Inferior parietal cortex (tissue), 1 donor: ENCODE measurements around the gene ERC2.

Experiments
- DNase-seq: peaks from one replicate; pipeline ENCODE4 v3.0.0-alpha.2; 2016; ENCODE audit errors: extremely low spot score

Gene ERC2

DNA sequence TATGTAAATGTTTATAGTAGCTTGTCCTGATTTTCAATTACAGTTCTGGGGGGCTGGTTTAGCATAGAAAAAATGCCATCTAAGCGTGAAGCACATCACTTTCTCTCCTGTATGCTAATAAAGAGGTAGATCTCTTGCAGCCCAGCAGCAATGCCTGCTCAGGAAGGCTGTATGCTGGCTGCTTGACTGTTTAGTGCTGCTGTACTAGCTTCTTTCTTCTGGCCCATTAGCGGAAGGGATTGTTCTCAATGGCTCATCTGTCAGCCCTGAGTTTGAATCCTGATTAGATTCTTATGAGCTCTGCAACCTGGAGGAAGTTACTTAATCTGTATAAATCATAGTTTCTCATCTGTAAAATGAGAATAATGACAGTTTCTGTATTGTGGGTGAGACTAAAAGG lies 478.9 kb downstream of the ERC2 start:
- no peak for DNase-seq

DNA sequence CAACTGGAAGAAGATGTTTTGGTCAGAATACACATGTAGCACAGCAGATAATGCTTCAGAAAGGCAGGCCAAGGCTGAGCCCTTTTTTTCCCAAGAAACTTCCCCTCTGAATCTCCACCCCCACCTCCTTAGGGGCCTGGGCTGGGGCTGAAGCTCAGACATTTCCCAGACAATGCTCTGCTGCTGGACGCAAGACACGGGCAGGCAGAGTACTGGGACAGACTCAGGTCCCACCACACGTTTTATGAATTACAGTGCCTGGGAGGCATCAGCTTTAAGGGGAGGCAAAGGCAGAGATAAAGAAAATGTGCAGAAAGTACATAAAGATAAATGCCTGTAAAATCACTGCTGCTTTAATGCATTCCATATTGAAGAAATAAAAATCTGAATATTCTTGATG lies 479.4 kb downstream of the ERC2 start:
- DNase-seq, result no peak

DNA sequence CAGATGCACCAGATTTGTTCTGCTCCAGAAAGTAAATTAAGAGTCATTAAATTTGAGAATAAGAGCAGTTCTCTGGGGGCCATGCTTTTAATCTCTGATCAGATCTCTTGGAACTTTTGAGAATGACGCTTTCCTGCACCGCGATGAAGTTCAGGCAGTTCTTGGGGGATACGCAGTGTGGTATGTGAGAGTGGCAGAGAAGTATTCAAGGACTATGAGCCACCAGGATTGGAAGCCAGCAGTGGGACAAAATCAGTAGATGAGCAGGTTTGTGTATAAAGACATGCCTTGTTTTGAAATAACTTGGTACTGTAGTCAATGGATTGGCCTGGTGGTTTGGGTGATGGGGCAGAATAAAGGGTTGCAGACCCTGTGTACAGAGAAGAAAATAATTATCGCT lies 483.6 kb downstream of the ERC2 start:
- DNase-seq, result no peak

DNA sequence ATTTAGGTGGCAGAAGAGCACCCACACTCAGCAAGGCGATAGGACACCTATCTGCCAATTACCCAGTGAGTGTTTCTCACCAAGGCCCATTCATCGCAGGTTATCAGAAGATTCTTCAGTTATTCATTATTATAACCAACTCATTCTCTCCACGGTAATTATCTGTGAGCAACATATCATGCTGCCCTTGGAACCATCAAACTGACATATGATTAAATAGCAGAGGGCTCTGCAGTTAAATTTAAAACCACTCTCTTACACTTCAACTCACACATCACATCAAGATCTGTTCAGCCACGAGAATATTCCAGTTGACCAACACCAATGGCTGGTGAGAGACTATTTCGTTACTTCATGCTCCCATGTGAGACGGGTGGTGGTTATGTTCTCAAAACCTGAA lies 489.3 kb downstream of the ERC2 start:
- DNase-seq, result no peak

DNA sequence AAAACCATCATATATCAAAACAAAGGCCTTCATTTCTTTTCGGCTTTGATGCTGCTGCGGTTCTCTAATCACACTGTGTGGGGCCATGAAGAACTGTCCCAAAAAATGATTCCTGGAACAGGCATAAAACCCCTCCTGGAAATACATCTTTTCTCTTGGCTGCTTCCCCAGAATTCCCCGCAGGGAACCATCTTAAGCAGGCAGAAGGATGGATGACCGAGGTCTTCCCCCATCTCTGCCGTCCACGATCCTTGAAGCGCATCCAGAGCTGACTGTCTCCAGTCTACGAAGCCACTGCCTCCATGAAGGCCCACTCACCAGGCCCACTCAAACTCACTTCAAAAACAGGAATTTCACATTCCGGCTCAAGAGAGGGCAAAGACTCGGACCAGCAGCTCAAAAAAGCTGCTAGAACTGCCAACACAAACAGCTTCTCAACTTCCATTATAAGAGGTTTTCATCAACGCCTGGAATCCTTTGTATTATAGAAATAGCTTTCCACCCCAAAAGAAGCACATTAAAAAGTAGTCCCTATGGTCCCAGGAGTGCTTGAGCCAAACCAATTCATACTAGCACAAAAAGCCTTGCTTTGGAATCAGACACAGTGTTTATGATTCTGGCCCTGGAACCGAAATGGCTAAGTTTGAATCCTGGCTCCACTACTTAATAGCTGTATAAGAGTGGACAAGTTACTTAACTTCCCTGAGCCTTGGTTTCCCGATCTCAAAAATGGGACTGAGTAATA lies 493.7 kb downstream of the ERC2 start:
- no peak for DNase-seq

DNA sequence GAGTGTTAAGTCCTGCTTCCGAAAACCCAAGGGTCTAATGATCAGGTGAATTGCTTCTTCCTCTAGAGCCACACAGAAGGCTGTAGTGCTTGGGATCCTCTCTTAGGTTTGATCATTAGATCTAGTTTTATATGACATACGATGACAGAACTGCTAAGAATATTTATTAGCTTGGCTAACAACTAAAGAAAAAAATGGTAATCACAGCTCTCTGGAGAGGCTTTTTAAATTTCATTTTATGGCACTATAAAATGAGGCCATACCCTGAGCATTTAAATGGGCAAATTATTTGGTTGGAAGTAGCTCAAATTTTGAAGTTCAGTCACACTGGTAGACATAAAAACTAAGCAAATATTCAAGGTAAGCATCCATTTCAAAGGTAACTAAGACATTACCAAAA lies 498.6 kb downstream of the ERC2 start:
- no peak for DNase-seq

DNA sequence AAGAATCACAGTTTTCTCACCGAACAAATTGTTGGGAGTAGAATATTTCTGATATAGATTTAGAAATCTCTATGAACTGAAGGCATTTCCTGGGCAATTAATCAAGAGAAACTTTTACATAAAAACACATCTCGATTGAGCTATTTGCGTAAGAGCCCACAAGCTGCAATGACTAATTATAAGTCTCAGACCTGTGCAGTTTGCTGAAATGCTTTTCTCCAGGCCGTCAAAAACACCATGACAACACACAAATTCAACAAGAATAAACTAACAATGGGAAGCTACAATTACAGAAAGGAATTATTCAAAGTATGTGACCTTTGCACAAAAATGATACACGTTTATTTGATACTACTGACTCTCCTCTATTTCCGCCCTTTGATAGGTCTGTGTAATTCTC lies 499.9 kb downstream of the ERC2 start:
- DNase-seq, result no peak

DNA sequence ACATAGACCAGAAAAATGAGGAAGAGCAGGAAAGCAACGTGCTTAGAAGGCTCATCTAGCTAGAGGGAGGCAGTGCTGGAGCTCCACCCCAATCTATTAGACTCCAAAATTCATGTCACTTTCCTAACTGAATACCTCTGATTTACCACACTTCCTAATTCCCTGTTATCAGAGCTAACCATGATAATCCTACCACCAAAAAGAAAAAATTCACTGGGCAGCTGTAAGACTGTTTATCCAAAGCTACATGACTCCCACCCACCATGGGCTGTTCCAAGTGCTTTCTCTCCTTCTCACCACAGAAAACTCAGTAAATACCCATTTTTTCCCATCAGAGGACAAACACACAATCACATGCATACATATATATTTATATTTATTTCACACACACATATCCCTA lies 501.7 kb downstream of the ERC2 start:
- no peak for DNase-seq

DNA sequence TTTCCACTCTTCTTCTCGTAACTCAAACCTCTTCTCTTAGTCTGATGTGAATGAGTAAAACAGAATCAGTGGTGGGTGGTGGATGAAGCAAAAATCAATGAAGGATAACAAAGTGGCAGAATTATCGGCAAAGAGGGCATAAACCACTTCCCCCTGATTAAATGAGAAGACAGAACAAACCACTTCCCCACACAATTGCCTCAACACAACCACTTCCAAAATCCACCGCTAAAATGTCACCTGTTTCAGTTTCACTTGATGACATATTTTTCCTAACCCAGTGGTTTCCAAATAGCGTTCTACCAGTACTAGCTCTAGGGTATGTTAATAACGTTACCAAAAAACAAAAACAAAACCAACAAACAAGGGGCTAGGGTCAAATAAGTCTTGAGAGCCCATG lies 502.5 kb downstream of the ERC2 start:
- no peak for DNase-seq

DNA sequence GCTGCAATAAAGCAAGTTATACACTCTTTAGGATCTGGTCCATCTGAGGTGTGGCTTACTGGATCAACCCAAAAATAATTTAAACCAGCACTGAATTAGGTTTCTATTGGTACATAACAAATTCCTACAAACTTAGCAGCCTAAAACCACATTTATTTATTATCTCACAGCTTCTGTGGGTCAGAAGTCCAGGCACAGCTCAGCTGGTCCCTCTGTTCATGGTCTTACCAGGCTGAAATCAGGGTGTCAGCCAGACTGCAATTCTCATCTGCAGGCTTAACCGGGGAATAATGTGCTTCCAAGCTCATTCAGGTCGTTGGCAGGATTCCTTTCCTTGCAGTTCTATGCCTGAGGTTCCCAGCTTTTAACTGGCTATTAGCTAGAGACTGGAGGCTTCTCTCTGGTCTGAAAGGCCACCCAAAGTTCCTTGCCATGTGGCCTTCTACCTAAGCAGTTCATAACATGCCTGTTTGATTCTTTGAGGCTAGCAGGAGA lies 503.7 kb downstream of the ERC2 start:
- no peak for DNase-seq

DNA sequence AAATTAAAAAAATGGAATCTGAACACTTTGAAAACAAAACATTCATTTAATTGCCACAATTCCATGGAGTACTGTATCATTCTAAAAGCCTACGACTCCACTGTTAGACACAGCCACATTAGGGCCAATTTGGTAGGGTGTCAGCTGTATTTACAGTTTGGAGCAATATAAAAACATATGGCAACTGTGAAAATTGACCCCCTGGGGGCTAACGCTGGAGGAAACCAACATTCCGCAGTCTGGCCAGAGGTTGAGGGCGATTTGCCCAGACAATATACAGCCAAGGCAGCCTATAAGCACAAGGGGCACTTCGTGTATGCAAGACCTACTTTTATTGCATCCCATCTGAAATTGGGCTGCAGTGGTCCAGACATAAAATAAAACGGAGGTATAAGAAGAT lies 504.7 kb downstream of the ERC2 start:
- no peak for DNase-seq

DNA sequence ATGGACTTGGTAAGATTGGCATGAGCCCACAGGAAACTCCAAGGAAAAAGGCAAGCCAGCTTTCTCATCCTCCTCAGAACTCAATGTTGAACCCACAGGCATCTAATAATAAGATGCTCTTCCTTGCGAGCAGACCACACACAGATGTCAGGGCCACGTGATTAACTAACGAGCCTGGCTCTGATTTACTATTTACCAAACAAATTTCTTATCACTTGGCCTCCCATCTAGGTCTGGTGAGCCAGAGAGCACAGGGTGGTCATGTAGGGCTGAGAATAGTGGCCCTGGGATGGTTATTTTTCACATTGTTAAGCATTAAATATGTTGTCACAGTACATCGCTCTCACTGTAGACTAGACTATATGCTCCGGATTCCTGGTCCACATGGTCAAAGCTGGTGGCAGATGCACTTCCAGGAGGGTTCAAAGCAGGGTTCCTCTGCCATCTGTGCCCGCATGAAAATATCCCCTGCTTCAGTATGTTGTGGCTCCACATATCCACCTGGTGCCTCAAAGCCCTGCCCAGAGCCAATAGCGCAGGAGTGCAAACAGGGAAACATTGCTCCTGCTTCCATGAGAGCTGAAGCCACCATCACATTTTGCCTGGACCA lies 508.7 kb downstream of the ERC2 start:
- DNase-seq, result no peak

DNA sequence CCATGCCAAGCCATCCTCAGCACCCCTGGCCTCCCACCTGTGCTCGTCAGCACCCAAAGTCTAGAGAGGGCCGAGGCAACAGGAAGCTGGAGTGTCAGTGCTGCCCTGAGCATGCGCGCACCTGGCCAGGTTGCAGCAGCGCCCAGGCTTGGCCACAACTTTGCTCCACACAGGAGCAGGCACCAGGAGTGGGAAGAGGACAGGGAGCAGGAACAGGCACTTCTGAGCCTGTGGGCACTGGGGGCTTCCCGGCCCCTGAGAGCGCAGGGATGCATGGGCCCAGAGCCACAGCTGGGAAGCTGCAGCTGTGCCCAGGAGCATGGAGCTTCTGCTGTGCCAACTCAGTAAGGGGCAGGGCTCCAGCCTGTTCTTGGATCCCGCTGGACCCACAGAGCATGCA lies 509.7 kb downstream of the ERC2 start:
- no peak for DNase-seq

DNA sequence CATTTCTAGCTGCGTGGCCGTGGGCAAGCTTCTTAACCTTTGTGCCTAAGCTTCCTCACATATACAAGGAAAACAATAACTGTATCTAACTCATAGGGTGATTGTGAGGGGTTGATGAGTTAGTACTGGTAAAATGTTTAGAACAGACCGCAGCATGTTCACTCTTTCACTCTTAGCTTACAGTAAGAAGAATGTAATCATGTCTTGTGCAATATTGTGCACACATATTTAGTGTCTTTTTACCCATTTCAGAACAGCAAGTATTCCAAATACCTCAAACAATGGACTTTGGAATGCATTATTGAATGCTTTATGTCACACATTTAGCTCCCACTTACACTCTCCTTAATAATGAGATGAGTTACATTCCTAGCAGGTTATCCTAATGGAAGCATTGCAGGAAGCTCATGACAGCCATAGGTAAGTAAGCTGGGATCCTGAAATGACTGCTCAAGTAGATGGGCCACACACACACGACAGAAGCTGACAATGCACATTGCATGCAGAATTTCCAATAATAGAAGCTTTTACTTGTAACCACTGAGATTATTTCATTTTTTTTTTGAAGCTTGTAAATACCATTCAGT lies 512.3 kb downstream of the ERC2 start:
- no peak for DNase-seq

DNA sequence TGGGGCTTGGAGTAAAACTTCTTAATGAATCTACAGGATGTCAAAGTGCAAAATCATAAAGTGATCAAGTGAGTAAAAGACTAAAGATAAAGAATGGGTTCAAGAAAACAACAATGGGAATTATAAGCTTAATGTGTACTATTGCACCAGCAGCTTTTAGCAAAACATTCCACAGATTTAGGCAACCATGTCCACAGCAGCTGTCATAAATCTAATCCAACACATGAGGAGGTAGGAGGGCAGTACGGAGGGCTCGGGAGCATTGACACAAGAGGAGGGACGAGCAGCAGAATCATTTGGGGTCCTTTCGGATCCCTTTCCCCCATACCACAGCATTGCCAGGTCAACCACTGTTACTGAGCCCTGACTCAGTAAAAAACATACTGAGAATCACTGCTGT lies 516.9 kb downstream of the ERC2 start:
- DNase-seq, result no peak

DNA sequence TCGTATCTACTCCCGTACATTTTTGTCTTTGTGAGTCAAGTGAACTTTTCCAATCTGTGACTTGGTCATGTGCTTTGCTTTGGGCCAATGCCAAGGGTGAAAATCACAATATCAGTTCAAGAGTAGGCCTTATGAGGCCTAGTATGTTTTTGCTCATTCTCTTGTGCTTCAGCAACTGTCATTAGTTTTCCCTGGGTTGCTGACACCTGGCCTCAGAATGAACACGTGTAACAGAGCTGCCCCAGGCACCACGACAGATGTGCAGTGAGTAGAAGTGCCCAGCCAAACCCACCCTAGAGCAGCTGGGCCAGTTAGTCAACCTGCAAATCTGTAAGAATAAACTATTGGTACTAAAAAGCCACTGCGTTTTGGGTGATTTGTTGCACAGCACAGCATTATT lies 520.9 kb downstream of the ERC2 start:
- no peak for DNase-seq

DNA sequence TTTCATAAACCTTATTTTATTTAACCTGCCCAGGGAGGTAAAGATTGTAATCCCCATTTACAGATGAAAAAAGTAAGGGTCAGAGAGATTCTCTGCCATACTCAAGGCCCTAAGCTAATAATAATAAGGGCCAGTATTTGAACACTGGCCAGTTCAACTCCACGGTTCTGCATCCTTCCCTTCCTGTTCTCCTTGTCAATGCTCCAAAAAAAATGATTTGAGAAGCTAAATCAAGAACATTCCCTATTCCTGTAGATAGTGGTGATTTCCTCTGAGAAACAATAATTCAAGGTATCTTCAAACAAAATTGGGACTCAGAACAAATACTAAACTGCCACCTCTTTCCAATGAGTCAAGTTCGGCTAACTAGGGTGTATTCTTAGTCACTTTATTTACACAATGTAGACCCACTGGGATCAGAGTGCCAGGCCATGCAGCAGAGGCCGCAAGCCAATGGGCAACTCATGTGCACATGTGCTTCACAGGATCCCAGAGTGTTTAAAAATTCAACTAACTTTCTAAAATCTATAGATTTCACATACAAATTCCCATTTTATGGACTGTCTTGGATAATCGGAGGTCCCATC lies 521.6 kb downstream of the ERC2 start:
- no peak for DNase-seq

DNA sequence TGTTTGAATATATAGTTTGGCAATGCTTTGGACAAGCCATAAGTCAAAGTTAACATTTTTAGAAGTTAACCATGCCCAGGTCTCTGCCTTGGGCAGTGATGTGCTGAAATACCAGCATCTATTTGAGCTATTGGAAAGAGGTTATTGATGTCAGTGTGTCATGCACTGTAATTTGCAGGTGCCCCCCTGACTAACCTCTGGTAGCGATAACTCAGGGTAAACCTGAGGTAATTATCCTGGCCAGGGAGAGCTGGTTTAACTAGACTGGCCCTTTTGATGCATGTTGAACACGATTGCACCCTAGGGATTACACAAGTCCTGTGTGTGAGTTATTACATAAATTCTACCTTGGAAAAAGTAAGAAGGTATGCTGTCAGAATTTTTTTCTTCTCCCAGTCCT lies 525.4 kb downstream of the ERC2 start:
- no peak for DNase-seq

DNA sequence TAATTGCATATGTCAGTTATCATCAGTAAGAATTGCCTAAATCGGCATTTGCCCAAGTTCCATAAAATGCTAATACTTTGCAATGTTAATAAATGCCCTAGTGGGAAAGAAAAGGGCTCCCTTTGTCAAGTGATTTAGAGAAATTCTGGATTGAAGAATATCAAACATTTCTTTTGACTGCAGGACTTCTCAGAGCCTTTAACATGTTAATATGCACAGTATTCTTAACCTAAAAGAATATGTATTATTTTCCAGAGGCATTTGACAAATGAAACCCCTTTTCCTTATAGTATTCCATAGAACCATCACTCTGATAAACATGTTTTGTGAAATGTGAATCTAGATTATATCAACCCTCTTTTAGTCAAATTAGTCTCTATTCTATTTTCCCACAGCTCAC lies 529.0 kb downstream of the ERC2 start:
- no peak for DNase-seq

DNA sequence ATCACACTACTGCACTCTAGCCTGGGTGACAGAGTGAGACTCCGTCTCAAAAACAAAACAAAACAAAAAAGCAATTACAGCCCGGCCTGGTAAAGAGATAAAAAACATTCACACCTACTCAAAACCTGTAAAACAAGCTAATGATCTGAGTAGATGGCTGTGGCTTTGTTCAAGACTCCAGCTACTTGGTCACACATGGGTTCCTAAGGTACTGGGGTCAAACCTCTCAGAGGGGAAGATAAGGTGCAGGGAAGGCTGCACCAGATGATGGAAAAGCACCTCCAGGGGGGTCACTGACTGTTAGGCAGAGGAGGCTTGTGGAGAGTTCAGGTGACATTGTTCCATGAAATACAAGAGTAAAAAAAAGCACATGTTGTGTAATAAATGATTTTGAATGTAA lies 531.0 kb downstream of the ERC2 start:
- no peak for DNase-seq

DNA sequence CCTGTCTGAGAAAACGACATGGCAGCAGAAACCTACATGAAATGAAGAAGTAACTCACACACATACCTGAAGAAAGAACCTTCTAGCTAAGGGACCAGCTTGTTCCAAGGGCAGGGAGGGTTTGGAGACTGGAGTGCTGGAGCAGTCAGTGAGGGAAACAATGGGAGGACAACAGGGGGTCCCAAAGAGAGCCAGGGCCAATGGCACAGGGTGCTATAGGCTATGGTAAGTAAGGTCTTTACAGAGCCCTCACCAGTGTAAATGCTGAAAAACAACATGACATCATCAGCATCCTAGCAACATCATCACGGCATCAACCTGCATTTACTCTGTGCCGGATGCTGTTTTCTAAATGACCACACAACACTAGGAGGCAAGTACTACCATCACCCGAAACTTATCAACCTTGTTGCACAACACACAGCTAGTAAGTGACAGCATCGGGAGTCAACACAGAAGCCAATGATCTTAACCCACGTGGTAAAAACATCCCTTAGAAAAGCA lies 531.7 kb downstream of the ERC2 start:
- DNase-seq, result no peak

DNA sequence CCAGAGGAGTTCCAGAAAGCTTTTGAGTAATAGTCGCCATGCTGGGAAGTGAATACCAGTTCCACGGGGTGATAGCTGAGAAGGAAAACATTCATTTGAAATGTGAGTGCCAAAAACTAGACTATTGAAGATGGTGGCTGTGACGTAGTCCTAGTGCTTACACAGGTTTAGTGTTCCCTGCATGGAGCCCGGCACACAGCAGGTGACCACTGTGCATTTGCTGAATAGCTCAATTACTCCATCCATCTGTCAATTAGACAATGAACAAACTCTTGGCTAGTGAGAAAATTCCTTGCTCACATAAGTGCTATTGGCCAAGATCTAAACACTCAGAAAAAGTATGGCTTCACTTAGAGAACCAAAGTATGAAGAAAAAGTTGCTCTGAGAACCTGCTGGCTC lies 533.0 kb downstream of the ERC2 start:
- DNase-seq, result no peak

DNA sequence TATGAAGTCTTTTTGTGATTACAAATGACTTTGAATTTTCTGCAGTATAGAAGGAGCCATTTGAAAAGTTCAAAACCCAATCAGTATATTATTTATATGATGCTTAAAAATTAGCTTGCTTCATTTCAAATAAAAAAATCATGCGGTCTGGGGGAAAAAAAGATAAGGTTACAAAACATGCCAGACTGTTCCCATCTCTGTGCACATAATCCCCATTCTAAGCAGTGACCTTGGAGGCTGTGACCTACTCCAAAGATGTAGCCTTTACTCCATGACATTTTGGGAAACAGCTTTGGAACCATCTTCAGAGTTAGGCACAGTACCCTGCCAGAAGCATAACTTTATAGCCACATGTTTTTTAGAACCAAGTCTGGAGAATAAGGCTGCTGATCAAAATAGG lies 533.5 kb downstream of the ERC2 start:
- no peak for DNase-seq
